ENCODE results near the gene HRH1. TPM values are rescaled to one million over a fixed set of nuclear protein-coding genes. Genes with fewer than 3 reads are reported as not detected.
A peak's percentile ranks its signal among the peaks of the same experiment; 100 is the strongest.

HRH1 gene
- total RNA-seq, 2 donors from 2014 or later: 7.9 to 13.8 TPM

- DNase-seq (no peak), ATAC-seq (no peak)
These were observed 69.7 kb downstream of the HRH1 start for GRCh38 chr3:11224010-11224409.

DNA sequence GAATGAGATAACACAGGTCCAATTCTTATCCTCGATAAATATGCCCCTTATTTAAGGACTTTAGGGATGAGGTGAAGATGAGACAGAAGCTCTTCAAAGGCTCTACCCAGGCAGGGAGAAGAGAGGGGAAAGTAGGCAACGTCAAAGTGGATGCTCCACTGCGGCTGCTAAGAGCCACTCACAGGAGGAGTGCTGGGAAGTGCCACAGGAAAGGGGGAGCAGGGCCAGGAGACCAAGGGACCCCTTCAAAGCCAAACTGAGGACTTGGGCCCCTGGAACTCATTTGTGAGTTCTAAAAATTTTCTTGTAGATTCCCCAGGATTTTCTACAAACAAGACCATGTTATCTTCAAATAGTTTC is 70.6 kb downstream of the HRH1 start:
- ATAC-seq (no peak), DNase-seq (no peak)
- intact Hi-C loops (cut with DNase I, micrococcal nuclease): no loop called here

More at GRCh38 chr3:11224010-11224409, 69.7 kb downstream of the HRH1 start:
- intact Hi-C loops (cut with DNase I, micrococcal nuclease): no loop called here

DNA sequence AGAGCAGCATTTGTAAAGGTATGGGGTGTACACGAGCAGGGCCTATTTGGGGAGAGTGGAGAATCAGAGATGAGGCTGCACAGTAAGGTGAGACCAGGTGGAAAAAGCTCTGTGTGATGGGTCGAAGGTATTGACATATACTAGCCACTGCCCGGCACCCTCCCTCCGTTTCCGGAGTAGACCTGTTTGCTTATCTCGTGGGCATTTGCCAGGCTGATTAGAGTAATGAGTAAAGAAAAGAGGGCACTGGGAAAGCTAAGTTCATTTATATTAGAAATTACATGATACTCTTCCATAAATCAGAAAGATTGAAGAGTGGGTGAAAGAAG is 71.7 kb downstream of the HRH1 start:
- peak; percentile 73 to 76 for DNase-seq
- ATAC-seq: peak; percentile 71

GRCh38 chr3:11228041-11228440 is 73.7 kb downstream of the HRH1 start:
- no peak for ATAC-seq
- intact Hi-C loops (cut with DNase I, micrococcal nuclease): no loop called here
- no peak for DNase-seq

More for the DNA sequence above, 71.7 kb downstream of the HRH1 start:
- intact Hi-C loops (cut with DNase I, micrococcal nuclease): no loop called here

DNA sequence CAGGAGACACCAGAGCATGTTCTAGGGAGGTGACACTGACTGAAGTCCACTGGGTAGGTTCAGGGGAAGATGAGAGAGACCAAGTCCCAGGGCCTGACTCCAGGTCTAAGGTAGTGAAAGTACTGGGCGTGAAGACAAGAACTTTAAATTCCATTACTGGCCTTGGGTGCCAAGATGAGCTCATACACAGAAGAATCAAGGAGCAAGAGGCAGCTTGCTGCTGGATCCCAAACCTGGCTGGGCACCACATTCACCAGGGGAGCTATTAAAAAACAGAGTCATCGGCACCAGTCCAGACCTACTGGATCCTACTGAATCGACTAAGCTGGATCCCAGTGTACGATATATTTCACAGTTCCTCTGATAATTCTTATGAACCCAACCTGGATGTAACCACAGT is 75.8 kb downstream of the HRH1 start:
- ATAC-seq (no peak), DNase-seq (no peak)
- intact Hi-C loops (cut with DNase I, micrococcal nuclease): loop anchor here in 1 of 2 donors (10.0 kb wide), 1 partner anchor 105 kb away; no protein-coding TSS in a partner anchor

DNA sequence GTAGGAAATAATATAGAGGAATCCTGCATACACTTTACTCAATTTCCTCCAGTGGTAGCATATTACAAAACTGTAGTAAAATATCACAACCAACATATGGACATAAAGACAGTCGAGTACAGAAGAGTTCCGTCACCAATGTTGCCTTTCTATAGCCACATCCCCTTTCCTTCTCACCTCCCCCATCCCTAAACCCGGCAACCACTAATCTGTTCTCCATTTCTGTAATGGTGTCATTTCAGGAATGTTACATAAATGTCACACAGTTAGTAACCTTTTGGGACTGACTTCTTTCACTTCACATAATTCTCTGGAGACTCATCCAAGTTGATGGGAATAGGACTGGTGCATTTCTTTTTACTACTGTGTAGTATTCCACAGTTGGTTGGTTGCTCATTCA is 76.5 kb downstream of the HRH1 start:
- DNase-seq: no peak
- no peak for ATAC-seq
- intact Hi-C loops (cut with DNase I, micrococcal nuclease): loop anchor here in 1 of 2 donors (10.0 kb wide), 1 partner anchor 104 kb away; no protein-coding TSS in a partner anchor

- DNase-seq: no peak
- no peak for ATAC-seq
- intact Hi-C loops (cut with DNase I, micrococcal nuclease): loop anchor here in 1 of 2 donors (10.0 kb wide), 1 partner anchor 99 kb away; no protein-coding TSS in a partner anchor
These were observed 81.1 kb downstream of the HRH1 start for GRCh38 chr3:11235385-11235784.

- DNase-seq (peak; percentile 67 to 89), ATAC-seq (peak; percentile 97)
- intact Hi-C loops (cut with DNase I, micrococcal nuclease): loop anchor here in 1 of 2 donors (10.0 kb wide), 1 partner anchor 98 kb away; no protein-coding TSS in a partner anchor
These were observed 82.5 kb downstream of the HRH1 start for GRCh38 chr3:11236588-11237461.

DNA sequence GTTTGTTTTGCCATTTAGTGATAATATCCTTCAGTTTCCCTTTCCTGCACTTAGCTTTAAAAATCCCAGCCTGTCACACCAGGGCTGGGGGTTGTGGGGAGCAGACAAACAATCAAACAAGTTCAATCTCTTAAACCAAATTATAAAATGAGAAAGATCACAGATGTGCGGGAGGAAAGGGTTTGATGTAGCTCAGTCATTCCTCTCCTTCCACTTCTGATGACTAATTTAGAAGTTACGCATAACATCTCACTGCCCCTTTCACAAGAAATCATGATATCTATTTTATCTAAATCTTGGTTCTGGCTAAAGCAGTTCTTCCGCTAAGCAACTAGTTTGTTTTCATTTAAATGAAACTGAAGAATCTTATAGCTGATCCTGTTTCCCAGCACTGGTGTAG is 83.8 kb downstream of the HRH1 start:
- ATAC-seq (no peak), DNase-seq (no peak)
- intact Hi-C loops (cut with DNase I, micrococcal nuclease): loop anchor here in 1 of 2 donors (10.0 kb wide), 1 partner anchor 97 kb away; no protein-coding TSS in a partner anchor

DNA sequence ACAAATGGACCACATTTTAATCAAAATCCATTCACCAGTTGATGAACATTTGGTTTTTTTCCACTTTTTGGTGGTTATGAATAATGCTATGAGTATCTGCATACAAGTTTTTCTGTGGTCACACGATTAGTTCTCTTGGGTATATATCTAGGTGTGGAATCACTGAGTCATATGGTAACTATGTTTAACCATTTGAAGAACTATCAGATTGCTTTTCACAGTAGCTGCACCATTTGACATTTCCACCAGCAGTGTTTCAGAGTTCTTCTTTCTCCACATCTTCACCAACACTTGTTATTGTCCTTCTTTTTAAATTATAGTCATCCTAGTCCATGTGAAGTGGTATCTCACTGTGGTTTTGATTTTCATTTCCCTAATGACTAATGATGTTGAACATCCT is 84.6 kb downstream of the HRH1 start:
- intact Hi-C loops (cut with DNase I, micrococcal nuclease): loop anchor here in 1 of 2 donors (10.0 kb wide), 1 partner anchor 96 kb away; no protein-coding TSS in a partner anchor
- DNase-seq (no peak), ATAC-seq (no peak)

- intact Hi-C loops (cut with DNase I, micrococcal nuclease): loop anchor here in 1 of 2 donors (10.0 kb wide), 1 partner anchor 95 kb away; no protein-coding TSS in a partner anchor
- ATAC-seq: no peak
- no peak for DNase-seq
These were observed 85.5 kb downstream of the HRH1 start for GRCh38 chr3:11239796-11240195.

GRCh38 chr3:11240496-11240895 is 86.2 kb downstream of the HRH1 start:
- ATAC-seq (no peak), DNase-seq (no peak)
- intact Hi-C loops (cut with DNase I, micrococcal nuclease): no loop called here

GRCh38 chr3:11244121-11244677 is 89.9 kb downstream of the HRH1 start:
- intact Hi-C loops (cut with DNase I, micrococcal nuclease): no loop called here
- ATAC-seq (peak; percentile 68), DNase-seq (no peak)

DNA sequence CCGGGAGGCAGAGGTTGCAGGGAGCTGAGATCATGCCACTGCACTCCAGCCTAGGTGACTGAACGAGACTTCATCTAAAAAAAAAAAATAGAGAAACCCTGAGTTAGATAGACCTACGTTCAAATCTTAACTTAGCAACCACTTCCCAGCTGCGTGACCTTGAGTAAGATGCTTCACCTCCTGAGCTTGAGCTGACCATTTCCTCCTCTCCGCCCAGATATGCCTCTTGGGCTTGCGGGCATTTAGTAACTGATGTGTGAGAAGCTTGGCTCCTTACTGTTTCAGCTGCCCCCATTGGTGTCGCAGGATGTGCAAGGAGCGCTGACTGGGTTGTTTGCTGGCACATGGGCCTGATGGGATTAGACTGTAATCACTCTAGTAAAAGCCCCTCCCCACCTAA is 91.0 kb downstream of the HRH1 start:
- ATAC-seq (no peak), DNase-seq (no peak)
- intact Hi-C loops (cut with DNase I, micrococcal nuclease): no loop called here

- intact Hi-C loops (cut with DNase I, micrococcal nuclease): no loop called here
- DNase-seq (no peak), ATAC-seq (no peak)
These were observed 91.8 kb downstream of the HRH1 start for GRCh38 chr3:11245827-11246662.

DNA sequence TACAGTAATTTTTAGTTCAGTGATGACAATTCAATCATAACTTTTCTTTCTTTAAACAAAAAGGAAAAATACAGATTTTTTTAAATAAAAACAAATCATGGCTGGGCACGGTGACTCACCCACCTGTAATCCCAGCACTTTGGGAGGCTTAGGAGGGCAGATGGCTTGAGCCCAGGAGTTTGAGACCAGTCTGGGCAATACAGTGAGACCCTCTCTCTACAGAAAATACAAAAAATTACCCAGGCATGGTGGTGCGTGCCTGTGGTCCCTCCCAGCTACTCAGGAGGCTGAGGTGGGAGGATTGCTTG is 92.3 kb downstream of the HRH1 start:
- DNase-seq: no peak
- ATAC-seq: no peak
- intact Hi-C loops (cut with DNase I, micrococcal nuclease): no loop called here

DNA sequence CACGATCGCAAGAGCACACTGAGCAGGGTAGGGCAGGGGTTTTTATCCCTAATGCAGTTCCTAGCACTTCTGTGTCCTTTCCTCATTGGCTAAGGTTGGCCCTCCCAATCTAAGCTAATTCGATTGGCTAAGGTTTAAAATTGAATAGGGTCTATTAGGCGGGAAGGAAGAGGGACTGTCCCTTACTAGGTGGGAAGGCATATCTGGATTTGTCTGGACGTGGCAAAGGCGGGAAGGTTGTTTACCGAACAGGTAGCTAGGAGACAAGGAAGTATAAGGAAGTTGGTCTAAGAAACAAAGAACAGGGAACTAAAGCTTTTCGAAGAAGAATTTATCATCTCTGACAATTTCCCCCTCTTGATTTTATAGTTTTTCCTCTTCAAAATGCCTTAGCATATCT is 93.1 kb downstream of the HRH1 start:
- peak; percentile 60 for ATAC-seq
- DNase-seq: peak in 1 of 2 donors; percentile 62
- intact Hi-C loops (cut with DNase I, micrococcal nuclease): no loop called here

DNA sequence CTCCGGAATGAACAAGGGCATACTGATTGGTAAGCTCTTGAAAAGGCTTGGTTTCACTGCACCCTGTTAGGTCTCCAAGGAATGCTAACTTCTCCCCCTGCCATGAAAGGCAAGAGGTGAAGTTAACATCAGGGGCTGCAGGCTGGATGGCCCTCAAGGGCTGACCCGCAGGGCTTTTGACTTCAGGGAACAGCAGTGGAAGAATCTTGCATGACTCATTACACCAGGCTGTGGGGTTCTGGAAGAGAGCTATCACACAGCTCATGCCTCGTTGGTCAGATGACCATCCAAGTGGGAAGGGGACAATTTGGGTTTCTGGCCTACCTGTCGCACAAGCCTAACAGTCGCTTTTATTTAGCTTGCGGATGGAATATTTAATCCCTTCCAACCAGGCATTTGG is 94.3 kb downstream of the HRH1 start:
- ATAC-seq (no peak), DNase-seq (no peak)
- intact Hi-C loops (cut with DNase I, micrococcal nuclease): no loop called here

Data from left colon (tissue), 2 donors.